GM18909 (cell line): ENCODE measurements around the gene SHKBP1.
"Not testable (repeated sequence)": the region's sequence is repeated elsewhere in the genome, so short reads cannot be mapped to it uniquely, and the experiment has no call there.

Experiments used
- ATAC-seq: cut with Tn5 transposase; IDR thresholded peaks from one replicate; pipeline ENCODE4 v1.9.1; 2021; ENCODE audit warnings: mild to moderate bottlenecking; ENCODE audit not compliant: unreplicated experiment, poor library complexity

The SHKBP1 gene

DNA sequence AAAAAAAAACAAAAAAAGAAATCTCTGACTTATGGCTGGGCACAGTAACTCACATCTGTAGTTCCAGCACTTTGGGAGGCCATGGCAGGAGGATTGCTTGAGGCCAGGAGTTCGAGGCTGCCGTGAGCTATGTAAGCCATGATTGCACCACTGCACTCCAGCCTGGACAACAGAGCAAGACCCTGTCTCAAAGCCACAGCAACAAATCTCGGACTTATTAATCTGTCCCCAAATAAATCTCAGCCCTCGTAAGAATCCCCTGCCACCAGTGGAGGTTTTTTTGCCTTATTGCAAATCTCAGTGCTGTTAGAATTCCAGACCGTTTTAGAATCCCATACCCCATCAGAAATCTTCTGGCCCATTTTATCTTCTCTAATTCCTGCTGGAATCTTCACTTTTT, 4.9 kb downstream of the SHKBP1 start:
- no peak for ATAC-seq

DNA sequence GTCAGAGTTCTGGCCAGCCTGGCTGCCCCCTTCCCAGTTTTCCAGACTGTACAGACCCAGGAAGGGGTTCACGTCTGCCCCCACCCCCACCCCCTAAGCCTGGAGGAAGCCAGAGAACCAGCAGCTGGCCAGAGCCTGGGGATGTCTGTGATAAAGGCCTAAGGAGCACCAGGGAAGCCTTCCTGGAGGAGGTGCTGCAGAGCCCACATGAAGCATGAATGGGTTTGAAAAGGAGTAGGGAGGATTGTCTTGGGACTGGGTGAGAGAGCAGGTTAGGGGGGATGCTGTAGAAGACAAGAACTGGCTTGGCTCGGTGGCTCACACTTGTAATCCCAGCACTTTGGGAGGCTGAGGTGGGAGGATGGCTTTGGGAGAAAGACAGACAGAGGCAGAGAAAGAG, 5.8 kb downstream of the SHKBP1 start:
- ATAC-seq = no peak

DNA sequence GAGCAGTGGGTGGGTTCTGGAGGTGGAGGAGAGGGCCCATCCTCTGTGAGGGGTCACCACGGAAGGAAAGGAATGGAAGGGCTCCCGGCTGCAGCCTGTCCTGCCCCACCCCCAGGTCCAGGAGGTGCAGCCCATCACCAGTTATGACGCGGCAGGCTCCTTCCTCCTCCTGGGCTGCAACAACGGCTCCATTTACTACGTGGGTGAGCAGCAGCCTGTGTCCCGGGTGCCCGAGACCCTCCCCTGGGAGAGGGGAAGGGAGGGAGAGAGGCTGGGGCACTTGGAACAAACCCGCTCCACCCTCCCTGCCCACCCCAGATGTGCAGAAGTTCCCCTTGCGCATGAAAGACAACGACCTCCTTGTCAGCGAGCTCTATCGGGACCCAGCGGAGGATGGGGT, 6.6 kb downstream of the SHKBP1 start:
- no peak for ATAC-seq

DNA sequence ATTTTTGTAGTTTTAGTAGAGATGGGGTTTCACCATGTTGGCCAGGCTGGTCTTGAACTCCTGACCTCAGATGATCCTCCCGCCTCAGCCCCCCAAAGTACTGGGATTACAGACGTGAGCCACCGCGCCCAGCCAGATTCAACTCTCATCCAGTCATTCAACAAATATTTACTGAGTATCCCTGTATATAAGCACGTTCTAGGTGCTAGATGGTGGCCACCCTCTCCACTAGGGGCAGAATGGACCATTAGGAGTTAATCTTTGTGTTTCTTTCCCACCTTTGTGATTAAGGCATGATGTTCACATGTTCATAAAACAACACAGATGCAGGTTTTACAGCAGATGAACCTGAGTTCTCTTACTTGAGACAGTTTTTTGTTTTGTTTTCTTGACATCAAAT, 7.3 kb downstream of the SHKBP1 start:
- no peak for ATAC-seq

DNA sequence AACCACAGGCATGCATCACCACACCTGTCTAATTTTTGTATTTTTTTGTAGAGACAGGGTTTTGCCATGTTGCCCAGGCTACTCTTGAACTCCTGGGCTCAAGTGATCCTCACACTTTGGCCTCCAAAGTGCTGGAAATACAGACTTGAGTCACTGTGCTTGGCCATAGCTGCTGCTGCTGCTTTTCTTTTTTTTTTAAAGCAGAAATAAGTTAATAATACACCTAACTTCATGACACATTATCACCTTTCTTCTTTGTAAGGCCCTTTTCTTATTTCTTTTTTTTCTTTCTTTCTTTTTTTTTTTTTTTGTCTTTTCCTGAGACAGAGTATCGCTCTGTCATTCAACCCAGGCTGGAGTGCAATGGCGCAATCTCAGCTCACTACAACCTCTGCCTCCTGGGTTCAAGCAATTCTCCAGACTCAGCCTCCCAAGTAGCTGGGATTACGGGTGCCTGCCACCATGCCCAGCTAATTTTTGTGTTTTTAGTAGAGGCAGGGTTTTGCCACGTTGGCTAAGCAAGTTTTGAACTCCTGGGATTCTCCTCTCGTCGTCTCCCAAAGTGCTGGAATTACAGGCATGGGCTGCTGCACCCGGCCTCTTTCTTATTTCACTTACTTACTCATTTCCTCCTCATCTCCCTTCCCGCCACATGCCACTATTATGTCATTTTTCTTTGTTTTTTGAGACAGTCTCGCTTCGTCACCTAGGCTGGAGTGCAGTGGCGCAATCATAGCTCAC, 8.7 kb downstream of the SHKBP1 start:
- no peak for ATAC-seq

DNA sequence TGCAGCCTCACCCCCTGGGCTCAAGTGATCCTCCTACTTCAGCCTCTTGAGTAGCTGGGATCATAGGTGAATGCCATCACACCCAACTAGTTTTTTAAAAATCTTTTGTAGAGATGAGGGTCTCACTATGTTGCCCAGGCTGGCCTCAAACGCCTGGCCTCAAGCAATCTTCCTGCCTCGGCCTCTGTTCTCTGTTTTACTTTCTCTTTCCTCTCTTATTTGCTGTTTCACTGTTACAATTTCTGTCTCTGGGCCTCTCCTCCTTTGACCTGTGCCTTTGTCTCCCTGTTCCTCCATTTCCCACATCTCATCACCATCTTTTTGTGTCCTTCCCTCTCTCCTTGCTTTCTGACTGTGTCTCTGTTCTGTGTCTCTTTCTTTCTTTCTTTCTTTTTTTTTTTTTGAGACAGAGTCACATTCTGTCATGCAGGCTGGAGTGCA, 9.3 kb downstream of the SHKBP1 start:
- ATAC-seq = no peak

DNA sequence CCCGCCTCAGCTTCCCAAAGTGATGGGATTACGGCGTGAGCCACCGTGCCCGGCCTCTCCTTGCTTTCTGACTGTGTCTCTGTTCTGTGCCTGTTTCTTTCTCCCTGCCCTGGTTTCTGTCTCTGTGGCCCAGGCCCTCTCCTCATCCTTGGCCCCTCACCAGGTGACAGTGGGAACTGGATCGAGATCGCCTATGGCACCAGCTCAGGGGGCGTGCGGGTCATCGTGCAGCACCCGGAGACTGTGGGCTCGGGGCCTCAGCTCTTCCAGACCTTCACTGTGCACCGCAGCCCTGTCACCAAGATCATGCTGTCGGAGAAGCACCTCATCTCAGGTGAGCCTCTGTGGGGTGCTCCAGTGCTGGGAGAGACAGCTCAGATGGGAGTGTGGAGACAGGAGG, 9.9 kb downstream of the SHKBP1 start:
- no peak for ATAC-seq

DNA sequence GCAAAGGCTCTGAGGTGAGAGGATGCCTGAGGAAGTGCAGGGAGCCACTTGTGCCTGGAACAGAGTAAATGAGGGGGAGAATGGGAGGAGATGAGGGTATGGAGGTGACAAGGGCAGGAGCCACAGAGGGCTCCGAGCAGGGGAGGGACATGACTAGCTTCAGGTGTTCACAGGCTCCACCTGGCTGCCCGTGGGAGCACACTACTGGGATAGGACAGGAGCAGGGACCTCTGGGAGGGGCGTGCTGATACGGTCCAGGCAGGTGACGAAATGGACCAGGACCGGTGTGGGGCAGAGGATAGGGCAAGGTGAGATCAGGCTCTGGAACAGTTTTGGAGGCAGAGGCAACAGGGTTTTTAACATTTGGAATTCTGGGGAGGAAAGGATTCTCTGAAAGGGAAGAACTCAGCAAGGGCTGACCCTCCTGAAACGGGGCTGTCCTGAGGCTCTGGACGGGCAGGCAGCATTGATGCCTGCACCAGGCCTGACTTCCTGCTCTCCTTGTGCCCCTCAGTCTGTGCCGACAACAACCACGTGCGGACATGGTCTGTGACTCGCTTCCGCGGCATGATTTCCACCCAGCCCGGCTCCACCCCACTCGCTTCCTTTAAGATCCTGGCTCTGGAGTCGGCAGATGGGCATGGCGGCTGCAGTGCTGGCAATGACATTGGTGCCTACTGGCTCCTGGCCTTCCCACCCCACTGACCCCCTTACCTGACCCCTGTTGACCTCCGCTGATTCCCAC, 11.6 kb downstream of the SHKBP1 start:
- no peak for ATAC-seq

DNA sequence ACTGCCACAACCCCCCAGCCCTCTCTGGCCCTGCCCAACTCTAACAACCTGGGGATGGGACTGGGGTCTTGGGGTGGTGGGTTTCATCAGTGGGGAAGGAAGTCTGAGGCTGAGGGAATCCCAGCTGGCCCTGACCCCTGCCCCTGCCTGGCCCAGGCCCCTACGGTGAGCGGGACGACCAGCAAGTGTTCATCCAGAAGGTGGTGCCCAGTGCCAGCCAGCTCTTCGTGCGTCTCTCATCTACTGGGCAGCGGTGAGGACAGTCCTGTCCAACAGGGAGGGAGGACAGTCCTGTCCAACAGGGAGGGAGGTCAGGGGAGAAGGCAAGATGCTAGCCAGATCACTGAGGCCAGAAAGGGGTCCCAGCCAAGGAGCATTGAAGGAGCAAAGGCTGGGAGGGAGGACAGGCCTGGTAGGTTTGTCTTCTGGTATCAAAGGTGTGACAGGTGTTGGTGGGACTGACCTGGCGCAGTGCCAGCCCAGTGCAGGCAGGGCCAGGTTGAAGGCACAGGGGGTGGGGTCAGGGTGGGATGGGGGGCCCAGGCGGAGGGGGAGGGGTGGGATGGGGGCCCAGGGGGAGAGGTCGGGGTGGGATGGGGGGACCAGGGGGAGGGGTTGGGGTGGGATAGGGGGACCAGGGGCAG, 12.4 kb downstream of the SHKBP1 start:
- no peak for ATAC-seq

DNA sequence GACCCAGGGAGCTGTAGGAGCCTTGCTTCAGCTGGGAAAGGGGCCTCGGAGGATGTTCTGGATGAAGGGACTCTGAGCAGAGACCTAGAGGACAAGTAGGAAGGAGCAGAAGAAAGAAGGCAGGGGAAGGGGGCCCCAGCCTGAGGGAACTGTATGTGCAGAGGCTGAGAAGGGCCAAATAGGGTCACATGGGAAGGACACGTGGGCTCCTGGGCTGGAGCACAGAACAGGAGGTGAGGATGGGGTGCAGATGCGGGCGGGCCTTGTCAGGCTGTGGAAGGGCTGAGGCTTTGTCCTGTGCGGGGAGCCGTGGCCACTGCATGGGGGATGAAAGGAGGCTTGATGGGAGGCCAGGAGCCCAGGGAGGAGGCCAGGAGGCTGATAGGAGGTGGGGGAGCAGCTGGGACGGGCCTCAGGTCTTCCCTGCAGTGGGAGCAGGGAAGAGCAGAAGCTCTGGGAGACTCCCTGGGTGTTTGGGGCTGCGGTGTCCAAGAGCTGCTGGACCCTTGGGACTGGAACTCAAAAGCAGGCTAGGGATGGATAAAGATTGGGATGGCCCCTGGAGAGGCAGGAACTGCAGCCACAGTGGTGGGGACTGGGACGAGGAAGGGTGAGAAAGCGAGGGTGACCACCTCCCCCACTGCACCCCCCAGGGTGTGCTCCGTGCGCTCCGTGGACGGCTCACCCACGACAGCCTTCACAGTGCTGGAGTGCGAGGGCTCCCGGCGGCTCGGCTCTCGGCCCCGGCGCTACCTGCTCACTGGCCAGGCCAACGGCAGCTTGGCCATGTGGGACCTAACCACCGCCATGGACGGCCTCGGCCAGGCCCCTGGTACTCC, 13.1 kb downstream of the SHKBP1 start:
- ATAC-seq = no peak

DNA sequence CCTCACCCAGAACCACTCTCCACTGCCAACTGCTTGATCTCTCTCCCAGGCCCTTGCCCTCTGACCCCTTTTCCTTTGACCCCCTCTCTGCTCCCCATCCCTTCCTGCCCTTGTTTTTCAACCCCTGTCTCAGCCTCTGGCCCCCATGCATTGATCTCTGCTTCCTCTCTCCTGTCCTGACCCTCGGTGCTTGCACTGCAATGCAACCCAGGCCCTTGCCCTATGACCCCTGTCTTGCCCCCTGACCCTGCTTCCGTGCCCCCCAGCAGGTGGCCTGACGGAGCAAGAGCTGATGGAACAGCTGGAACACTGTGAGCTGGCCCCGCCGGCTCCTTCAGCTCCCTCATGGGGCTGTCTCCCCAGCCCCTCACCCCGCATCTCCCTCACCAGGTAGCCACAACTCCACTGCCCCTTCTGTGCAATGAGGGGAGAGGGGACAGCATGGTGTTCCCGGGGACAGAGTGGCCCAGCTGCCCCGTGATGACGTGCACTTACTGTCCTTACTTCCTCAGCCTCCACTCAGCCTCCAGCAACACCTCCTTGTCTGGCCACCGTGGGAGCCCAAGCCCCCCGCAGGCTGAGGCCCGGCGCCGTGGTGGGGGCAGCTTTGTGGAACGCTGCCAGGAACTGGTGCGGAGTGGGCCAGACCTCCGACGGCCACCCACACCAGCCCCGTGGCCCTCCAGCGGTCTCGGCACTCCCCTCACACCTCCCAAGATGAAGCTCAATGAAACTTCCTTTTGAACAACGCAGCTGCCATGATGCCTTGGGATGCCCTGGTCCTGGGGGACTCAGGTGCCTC, 14.0 kb downstream of the SHKBP1 start:
- no peak for ATAC-seq

DNA sequence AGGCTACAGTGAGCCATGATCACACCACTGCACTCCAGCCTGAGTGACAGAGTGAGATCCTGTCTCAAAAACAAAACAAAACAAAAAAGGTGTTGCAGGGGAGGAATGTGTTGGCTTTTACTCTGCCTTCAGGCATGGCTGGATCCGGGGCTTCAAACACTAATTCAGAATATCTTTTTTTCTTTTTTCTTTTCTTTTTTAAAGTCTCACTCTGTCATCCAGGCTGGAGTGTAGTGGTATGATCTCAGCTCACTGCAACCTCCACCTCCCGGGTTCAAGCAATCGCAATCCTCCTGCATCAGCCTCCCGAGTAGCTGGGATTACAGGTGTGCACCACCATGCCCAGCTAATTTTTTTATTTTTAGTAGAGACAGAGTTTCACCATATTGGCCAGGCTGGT, 15.1 kb downstream of the SHKBP1 start:
- not testable (repeated sequence) for ATAC-seq

DNA sequence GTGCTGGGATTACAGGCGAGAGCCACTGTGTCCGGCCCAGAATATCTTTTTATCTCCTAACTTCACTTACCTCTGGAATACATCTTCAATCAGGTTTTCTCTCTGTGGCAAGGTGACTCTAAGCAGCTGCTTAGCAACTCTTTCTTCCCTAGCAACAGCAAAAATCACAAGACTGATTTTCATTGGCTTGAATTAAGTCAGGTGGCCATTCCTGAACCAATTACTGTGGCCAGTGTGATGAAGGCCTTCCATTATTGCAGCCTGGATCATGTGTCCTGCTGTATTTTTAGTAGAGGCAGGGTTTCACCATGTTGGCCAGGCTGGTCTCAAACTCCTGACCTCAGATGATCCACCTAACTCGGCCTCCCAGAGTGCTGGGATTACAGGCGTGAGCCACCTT, 15.5 kb downstream of the SHKBP1 start:
- ATAC-seq = no peak

DNA sequence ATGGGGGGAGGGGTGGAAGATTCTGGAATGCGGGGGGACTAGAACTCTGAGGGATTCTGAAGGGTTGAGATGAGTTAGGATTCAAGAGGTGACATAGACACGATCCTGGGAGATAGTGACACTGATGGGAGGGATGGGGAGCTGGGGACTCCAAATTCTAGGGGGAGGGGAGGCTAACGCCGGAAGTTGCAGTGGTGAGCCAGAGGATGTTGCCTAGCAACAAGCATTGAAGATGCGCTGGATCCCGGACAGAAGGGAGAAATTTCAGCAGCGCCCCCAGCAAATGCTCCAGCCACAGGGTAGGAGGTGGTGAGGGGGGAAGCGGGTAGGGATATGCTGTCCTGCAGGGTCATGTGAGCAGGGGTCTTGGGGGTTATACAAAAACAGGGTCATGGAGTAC, 17.6 kb downstream of the SHKBP1 start:
- ATAC-seq = no peak

DNA sequence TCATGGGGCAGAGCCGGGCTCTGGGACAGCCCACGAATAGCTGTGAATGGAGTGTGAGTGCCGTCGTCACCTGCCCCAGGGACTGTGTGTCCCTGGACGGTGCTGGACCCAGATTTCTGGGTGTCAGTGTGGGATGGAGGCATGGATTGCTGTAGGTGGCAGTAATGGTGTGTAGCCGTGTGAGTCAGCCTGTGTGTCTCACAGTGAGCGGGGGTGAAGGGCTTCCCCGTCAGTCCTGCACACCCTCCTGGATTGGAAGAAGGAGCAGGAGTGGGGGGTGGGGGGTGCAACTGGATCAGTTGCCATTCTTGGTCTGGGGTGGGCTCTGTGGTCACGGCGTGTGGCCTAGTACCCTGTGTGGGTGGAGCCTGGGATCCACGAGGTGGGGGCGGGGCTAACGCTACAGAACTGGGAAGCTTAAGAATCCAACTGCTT, 18.0 kb downstream of the SHKBP1 start:
- ATAC-seq = no peak

DNA sequence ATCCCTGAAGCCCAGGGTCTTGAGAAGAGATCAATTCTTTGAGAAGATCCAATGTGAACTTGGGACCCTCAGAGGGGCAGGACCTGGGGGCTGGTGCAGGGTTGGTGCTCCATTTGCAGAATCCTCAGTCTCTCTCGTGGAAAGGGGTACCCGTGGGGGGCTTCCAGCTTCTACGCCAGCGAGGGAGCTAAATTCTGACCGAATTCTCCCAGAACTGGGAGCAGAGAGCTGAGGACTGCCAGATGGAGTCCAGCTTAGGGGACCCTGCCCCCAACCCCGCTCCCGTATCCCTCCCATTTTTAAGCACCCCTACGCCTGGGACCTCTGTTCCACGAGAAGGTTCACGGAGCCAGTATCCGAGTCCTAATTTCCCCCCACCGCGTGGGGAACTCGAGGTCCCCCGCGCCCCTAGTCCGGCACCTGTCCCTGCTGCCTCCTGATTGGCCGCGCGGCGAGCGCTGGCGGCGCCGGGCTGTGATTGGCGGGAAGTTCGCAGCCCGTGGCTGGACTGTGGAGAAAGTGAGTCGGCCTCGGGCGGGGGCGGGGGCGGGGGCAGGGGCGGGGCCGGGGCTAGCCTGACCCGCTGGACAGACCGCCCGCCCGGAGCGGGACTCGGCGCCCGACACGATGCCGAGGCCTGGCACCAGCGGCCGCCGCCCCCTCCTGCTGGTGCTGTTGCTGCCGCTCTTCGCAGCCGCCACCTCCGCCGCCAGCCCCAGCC, 20.1 kb downstream of the SHKBP1 start:
- no peak for ATAC-seq

DNA sequence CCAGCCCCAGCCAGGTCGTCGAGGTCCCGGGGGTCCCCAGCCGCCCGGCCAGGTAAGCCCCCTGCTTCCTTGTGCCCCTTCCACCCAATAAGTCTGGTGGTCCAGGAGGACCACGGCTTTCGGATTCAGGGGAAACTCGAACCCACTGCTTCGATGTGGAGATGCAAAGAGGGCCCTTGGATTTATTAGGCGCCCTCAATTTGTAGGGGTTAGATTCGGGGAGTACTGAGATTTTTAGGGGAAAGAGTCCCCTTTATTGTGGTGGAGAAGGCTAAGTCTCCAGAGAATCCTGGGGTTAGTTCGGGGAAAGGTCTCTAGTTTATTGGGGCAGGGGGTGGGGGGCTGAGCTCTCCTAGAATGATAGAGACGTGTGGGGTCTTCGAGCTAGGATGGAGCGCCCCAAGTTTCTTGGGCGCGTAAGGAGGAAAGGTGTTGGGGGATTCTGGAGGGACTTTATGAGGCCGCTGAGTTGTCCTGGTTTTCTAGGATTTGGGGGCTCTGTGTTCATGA, 20.7 kb downstream of the SHKBP1 start:
- no peak for ATAC-seq

DNA sequence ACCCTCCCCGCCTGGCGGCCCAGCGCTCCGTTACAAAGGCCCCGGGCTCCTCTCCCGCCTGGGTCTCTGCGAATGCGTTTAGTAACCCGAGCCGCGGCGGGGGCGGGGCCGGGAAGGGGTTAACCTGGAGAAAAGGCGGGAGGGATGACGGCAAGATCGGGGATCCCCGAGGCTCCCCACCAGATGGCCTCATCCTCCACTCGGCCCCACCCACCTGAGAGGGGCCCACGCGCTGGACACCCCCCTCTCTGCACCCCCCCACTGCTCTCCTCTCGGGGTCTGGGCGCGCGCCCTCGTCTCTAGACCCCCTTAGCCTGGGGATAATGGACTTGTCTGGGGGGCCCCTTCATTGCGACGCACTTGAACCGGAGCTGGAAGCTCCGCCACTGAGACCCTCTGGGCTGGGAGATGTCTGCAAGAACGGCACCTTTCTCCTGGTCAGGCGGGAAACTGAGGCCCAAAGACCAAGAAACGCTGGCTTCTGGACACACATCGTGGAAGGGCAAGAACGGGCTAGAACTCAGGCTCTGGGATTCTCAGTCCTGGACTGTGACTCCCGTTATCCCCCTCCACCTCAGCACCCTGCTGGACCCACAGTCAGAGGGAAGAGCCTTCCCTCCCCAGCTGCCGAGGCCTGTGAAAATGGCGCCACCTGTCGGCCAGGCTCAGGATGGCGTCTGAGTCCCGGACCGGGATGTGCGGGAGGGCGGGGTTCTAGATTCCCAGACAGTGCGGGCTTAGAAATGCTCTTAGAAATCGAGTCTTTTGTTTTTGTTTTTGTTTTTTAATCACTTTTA, 21.6 kb downstream of the SHKBP1 start:
- peak; percentile 38 for ATAC-seq
